Smooth muscle cell of bladder (primary cell): ENCODE measurements around the gene CDK3. TPM values are rescaled to one million over a fixed set of nuclear protein-coding genes. Genes with fewer than 3 reads are reported as not detected.

Experiments used
- total RNA-seq: library from RNA; depleted of rRNA; stranded (reverse); fragments of >200 nt; gene quantifications from 2 replicates; pipeline ENCODE4 v1.2.3, GENCODE V29; 2014

Gene CDK3
- total RNA-seq: 0.71 and 0.92 TPM in 2 replicates

DNA sequence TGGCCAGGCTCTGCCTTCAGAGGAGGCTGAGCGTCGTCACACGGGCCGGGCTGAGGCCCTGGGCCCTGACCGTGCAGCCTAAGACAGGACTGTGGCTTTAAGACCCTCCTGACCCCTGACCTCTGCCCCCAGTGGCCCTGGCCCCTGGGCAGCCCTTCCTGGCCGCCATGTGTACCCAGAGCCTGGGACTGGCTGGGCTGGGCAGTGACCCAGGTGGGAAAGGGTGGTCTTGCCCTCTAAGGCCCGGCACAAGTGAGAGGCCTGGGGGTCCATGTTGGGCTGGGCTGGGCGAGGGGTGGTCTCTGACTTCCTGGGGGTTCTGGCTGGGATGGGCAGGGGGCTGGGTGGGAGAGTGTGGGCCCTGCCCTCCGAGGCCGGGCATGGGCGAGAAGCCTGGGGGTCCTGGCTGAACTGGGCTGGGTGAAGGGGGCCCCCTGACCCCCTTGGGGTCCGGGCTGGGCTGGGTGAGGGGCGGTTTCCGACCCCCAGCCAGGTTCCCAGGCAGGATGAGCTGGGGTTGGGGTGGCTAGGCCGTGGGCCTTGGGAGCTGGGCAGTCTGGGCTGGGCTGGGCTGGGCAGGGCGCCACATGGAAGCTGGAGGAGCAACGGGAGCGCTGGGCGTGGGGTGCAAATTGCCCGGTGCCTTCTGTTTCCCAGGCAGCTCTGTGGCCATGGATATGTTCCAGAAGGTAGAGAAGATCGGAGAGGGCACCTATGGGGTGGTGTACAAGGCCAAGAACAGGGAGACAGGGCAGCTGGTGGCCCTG lies at the start of gene CDK3:
TSS of gene CDK3 (plus strand) at position 101 of the 767 bp plus-strand sequence. CDS start at position 672, 571 bp downstream.

DNA sequence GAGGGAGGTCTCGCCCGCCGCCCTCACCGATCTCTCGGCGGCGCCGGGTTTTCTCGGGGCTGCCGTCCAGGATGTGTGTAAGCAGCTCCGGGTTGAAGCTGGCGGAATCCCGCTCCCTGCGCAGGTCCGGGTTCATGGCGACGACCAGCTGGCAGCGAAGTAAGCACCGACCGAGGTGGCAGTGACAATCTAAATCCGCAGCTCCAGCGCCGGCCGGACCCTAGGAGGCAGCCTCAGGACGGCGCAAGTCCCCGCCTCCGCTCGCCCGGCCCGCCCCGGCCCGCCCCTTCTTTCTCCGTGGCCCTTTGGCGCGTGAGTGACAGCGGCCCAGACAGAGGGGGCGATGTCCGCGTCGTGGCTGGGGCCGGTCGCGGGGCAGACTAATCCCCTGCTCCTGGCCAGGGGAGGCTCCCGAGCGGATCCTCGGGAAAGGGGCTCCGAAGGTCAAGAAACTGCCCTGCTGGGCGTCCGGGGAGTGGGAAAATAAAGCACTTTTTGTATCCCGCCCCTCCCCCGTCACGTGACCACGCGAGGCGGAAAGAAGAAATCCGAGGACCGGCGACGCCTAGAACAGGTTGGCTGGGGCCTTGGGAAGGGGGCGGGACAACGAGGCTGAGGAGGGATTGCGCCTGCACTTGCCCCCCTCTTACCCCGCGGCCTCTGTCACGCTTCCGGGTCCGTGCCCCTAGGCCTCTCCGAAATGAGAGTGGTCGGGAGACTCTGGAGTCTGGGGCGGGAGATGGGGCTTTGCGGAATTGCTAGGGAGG lies 21.5 kb upstream of the CDK3 start, which contains the start of the genes ACOX1 and TEN1:
TSS of gene ACOX1 (minus strand) at position 229 of the 767 bp plus-strand sequence. CDS start at position 136, 93 bp downstream.
TSS of gene TEN1 (plus strand) at position 303 of the 767 bp plus-strand sequence. CDS start 6,953 bp downstream, outside the sequence.

DNA sequence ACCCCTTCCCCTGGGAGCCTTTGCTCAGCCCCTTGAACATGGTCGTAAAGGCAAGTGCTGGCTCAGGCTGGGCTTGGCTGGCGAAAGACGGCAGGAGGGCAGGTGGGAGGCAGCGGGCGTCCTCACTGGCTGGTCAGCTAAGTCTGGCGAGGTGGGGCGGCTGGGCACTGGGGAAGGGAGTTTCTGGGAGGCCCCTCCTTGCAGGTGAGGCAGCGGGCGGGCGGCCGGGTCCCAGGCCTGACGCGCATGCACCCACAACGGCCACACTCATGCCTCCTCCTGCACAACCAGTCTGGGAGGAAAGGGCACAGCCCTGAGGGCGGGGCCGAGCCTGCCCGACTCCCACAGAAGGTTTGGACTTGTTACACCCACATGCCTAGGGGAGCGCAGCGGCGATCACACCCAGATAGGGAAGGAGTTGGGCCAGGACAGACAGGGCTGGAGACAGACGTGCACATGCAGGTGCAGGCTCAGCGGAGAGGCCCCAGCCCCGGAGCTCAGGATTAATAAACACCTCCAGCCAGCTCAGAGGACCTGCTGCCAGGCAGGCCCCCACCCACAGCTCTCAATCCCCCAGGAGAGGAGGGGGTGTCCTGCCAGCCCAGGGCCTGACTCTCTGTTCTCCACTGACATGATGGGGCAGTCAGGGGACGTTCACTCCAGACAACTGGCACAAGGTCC lies 26.6 kb downstream of the CDK3 start, which contains the start of gene EVPL:
TSS of gene EVPL (minus strand) at position 148 of the 681 bp plus-strand sequence. CDS start at position 40, 108 bp downstream.

Other genes with a start within 250 kb of the CDK3 start
- gene GALK1, start 235.7 kb upstream of the CDK3 start, total RNA-seq: 43.2 and 49.0 TPM in 2 replicates
- gene UNK, start 216.0 kb upstream of the CDK3 start, total RNA-seq: 10.0 and 15.1 TPM in 2 replicates
- gene UNC13D, start 156.5 kb upstream of the CDK3 start, total RNA-seq: 0.46 and 0.57 TPM in 2 replicates
- 22.3 and 22.5 TPM in 2 replicates for gene WBP2, start 145.5 kb upstream of the CDK3 start, total RNA-seq
- 12.3 and 14.1 TPM in 2 replicates for gene TRIM47, start 122.3 kb upstream of the CDK3 start, total RNA-seq
- gene TRIM65, start 103.9 kb upstream of the CDK3 start, total RNA-seq: 13.5 and 16.1 TPM in 2 replicates
- 21.4 and 21.9 TPM in 2 replicates for gene MRPL38, start 96.0 kb upstream of the CDK3 start, total RNA-seq
- 8.8 and 15.0 TPM in 2 replicates for gene FBF1, start 59.8 kb upstream of the CDK3 start, total RNA-seq
- gene ACOX1, start 21.7 kb upstream of the CDK3 start, total RNA-seq: 49.1 and 63.6 TPM in 2 replicates
- 14.1 and 15.5 TPM in 2 replicates for gene TEN1, start 21.6 kb upstream of the CDK3 start, total RNA-seq
- gene EVPL, start 26.5 kb downstream of the CDK3 start, total RNA-seq: under 0.01 TPM in 2 replicates
- 24.6 and 45.7 TPM in 2 replicates for gene SRP68, start 71.7 kb downstream of the CDK3 start, total RNA-seq
- 0.14 TPM in 1 of 2 replicates, not detected in the other for gene GALR2, start 73.9 kb downstream of the CDK3 start, total RNA-seq
- gene ZACN, start 78.3 kb downstream of the CDK3 start, total RNA-seq: not detected in 2 replicates
- 78.6 and 82.0 TPM in 2 replicates for gene EXOC7, start 102.9 kb downstream of the CDK3 start, total RNA-seq
- not detected in 2 replicates for gene FOXJ1, start 140.4 kb downstream of the CDK3 start, total RNA-seq
- 0.09 and 0.28 TPM in 2 replicates for gene RNF157, start 239.6 kb downstream of the CDK3 start, total RNA-seq